HG02884 (cell line): Measurements from ENCODE around the gene USP36.

ENCODE experiments used
- ATAC-seq: cut with Tn5 transposase; IDR thresholded peaks from one replicate; pipeline ENCODE4 v1.9.1; 2021; ENCODE audit warnings: mild to moderate bottlenecking, moderate library complexity; ENCODE audit not compliant: unreplicated experiment

Gene USP36

GRCh38 chr17:78839762-78840529, 668 bp downstream of the USP36 start:
- ATAC-seq: peak; percentile 10

GRCh38 chr17:78839235-78839761, 1.3 kb downstream of the USP36 start:
- ATAC-seq: no peak

GRCh38 chr17:78838574-78839005, 2.0 kb downstream of the USP36 start:
- ATAC-seq: no peak

- ATAC-seq: no peak
Observed at GRCh38 chr17:78836420-78837021, 4.1 kb downstream of the USP36 start.

GRCh38 chr17:78834571-78834970, 6.0 kb downstream of the USP36 start:
- ATAC-seq: no peak

- no peak for ATAC-seq
Observed at GRCh38 chr17:78832541-78832810, 8.1 kb downstream of the USP36 start.

- ATAC-seq: no peak
Observed at GRCh38 chr17:78831688-78832540, 8.7 kb downstream of the USP36 start.

GRCh38 chr17:78829477-78829876, 11.1 kb downstream of the USP36 start:
- no peak for ATAC-seq

- ATAC-seq: no peak
Observed at GRCh38 chr17:78828470-78829185, 12.0 kb downstream of the USP36 start.

- ATAC-seq: no peak
Observed at GRCh38 chr17:78826836-78827509, 13.6 kb downstream of the USP36 start.

- ATAC-seq: no peak
Observed at GRCh38 chr17:78826421-78826820, 14.2 kb downstream of the USP36 start.

- no peak for ATAC-seq
Observed at GRCh38 chr17:78825696-78826095, 14.9 kb downstream of the USP36 start.

- no peak for ATAC-seq
Observed at GRCh38 chr17:78824240-78824639, 16.4 kb downstream of the USP36 start.

- no peak for ATAC-seq
Observed at GRCh38 chr17:78823282-78824046, 17.1 kb downstream of the USP36 start.

GRCh38 chr17:78822552-78822951, 18.1 kb downstream of the USP36 start:
- no peak for ATAC-seq

GRCh38 chr17:78821961-78822360, 18.7 kb downstream of the USP36 start:
- no peak for ATAC-seq

- no peak for ATAC-seq
Observed at GRCh38 chr17:78820841-78821240, 19.8 kb downstream of the USP36 start.

- no peak for ATAC-seq
Observed at GRCh38 chr17:78819806-78820792, 20.5 kb downstream of the USP36 start.
